Dendritic cell treated with granulocyte-macrophage colony-stimulating factor and Interleukin-4, amounts not matched to agents 40 ng/mL and 50 ng/mL, for 4 days (primary cell): ENCODE data around the gene KRTAP22-1.

Experiments
- H3K27ac Mint-ChIP-seq: one replicate; pipeline ENCODE4 v1.8.0; 2022; ENCODE audit warnings: mild to moderate bottlenecking, mixed read lengths
- H3K27me3 Mint-ChIP-seq: one replicate; pipeline ENCODE4 v1.8.0; 2022; ENCODE audit warnings: mild to moderate bottlenecking, mixed read lengths
- H3K36me3 Mint-ChIP-seq: one replicate; pipeline ENCODE4 v1.8.0; 2022; ENCODE audit warnings: low read depth, mixed read lengths
- H3K4me1 Mint-ChIP-seq: one replicate; pipeline ENCODE4 v1.8.0; 2022; ENCODE audit warnings: low read depth, mixed read lengths
- H3K4me3 Mint-ChIP-seq: one replicate; pipeline ENCODE4 v1.8.0; 2022; ENCODE audit warnings: mild to moderate bottlenecking, moderate library complexity, mixed read lengths
- H3K9me3 Mint-ChIP-seq: one replicate; pipeline ENCODE4 v1.8.0; 2022; ENCODE audit warnings: mixed read lengths
- intact Hi-C: fragments of 100-400 bp; cut with micrococcal nuclease; formaldehyde crosslinking; loops from one replicate; pipeline ENCODE4 v1.15.0; 2022

The KRTAP22-1 gene

DNA sequence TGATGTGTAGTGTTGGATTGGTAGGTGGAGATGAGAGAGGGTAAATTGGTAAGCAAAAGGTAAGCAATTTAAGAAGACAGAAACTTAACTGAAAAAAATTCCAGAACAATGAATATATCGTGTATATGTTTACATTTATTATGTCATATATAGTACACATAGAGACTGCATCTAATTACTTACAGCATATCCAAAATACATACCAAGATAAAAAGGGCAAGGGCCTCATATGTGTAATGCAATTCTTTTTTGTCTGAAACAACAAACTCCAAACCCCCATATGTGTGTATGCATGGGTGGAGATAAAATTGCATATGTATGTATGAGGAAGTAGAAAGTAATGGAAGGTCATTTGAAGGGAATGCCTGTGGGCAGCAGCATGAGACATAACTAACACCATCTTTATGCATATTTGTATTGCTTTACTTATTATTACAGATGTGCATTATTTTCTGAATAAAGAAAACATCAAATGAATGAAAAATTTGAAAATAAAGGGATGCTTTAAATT lies 46.1 kb downstream of the KRTAP22-1 start:
- Mint-ChIP-seq H3K4me3 (no peak overlapping the region), H3K4me1 (no peaks in the 10 kb centered on the region), H3K9me3 (peaks cover 43% of the 10 kb centered on the region), H3K36me3 (no peaks in the 10 kb centered on the region), H3K27ac (no peak overlapping the region), H3K27me3 (no peaks in the 10 kb centered on the region)
- intact Hi-C loops = no loop called here
